GM12891 (cell line): ENCODE measurements around the gene ZC3H11A.

Experiments
- POLR2A ChIP-seq: IDR thresholded peaks from 2 replicates; pipeline ENCODE4 v1.6.1; 2011; ENCODE audit warnings: low read depth, low read length, control low read depth
- POLR2AphosphoS5 ChIP-seq: IDR thresholded peaks from 2 replicates; pipeline ENCODE4 v1.6.1; 2011; ENCODE audit warnings: low read depth, low read length, control low read depth
- POU2F2 ChIP-seq: IDR thresholded peaks from 2 replicates; pipeline ENCODE4 v1.6.1; 2011; ENCODE audit warnings: low read depth, mild to moderate bottlenecking, control low read depth, low read length, moderate library complexity
- TAF1 ChIP-seq: IDR thresholded peaks from 2 replicates; pipeline ENCODE4 v1.6.1; 2011; ENCODE audit warnings: low read depth, low read length, control low read depth

DNA sequence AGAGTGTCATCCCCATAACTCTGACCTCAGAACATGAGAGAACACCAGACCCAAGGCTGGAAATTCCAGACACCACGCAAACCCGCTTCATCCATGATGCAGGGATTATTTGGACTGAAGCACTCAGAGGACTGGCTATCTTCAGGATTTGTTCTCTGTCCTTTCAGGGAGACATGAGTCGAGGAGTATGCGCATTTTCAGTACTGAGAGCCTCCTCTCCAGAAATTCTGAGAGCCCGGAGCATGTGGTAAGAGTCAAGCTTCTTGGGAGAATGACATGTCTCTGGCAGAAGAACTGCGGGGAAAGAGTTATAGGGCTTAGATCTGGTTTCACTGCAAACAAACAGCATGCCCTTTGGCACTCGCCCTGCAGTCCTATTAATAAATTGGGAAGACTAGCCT lies 23.5 kb upstream of the ZC3H11A start:
- TF ChIP-seq TAF1, result no peak
- TF ChIP-seq POLR2A, result no peak
- TF ChIP-seq POLR2AphosphoS5, result no peak
- no peak for TF ChIP-seq POU2F2
